HCT116 (cell line): ENCODE measurements around the gene SNX13.

Experiments
- TF ChIP-seq, protein P1 (sequence below): IDR thresholded peaks from 2 replicates; pipeline ENCODE4 v1.6.1; 2012; ENCODE audit warnings: low read depth
- TF ChIP-seq, protein P2 (sequence below), 3 experiments: fragments of 200-600 bp in 1 of 3; sonication (generic) in 1 of 3; IDR thresholded peaks in 2 of 3; conservative IDR thresholded peaks in 1 of 3; 2 replicates each; pipeline ENCODE4 v1.5.1; 2012 to 2017; ENCODE audit warnings: low read depth in 2 of 3, low read length in 2 of 3, antibody characterized with exemption in 1 of 3, borderline replicate concordance in 1 of 3, control low read depth in 1 of 3, mild to moderate bottlenecking in 1 of 3, mixed read lengths in 1 of 3, mixed run types in 1 of 3, moderate library complexity in 1 of 3; ENCODE audit not compliant: insufficient read depth in 1 of 3

DNA sequence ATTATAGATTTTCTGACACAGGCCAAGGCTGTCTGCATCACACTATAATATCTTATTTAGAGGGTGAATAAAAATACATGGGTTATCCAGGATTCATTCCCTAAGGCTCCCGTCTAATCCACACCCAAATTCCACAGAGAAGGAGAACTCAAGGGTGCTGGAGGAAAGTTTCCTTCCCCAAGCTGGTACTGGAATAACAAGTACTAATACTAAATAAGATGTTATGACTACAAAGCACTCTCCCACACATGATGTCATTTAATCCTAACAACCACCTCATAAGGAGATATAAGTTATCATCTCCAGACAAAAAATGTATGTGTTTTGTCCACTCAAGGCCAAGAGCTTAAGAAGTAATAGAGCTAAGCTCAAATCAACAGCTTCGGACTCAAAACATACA, 53.0 kb downstream of the SNX13 start:
- TF ChIP-seq, protein P1, sequence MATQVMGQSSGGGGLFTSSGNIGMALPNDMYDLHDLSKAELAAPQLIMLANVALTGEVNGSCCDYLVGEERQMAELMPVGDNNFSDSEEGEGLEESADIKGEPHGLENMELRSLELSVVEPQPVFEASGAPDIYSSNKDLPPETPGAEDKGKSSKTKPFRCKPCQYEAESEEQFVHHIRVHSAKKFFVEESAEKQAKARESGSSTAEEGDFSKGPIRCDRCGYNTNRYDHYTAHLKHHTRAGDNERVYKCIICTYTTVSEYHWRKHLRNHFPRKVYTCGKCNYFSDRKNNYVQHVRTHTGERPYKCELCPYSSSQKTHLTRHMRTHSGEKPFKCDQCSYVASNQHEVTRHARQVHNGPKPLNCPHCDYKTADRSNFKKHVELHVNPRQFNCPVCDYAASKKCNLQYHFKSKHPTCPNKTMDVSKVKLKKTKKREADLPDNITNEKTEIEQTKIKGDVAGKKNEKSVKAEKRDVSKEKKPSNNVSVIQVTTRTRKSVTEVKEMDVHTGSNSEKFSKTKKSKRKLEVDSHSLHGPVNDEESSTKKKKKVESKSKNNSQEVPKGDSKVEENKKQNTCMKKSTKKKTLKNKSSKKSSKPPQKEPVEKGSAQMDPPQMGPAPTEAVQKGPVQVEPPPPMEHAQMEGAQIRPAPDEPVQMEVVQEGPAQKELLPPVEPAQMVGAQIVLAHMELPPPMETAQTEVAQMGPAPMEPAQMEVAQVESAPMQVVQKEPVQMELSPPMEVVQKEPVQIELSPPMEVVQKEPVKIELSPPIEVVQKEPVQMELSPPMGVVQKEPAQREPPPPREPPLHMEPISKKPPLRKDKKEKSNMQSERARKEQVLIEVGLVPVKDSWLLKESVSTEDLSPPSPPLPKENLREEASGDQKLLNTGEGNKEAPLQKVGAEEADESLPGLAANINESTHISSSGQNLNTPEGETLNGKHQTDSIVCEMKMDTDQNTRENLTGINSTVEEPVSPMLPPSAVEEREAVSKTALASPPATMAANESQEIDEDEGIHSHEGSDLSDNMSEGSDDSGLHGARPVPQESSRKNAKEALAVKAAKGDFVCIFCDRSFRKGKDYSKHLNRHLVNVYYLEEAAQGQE, result no peak
- TF ChIP-seq, protein P2, sequence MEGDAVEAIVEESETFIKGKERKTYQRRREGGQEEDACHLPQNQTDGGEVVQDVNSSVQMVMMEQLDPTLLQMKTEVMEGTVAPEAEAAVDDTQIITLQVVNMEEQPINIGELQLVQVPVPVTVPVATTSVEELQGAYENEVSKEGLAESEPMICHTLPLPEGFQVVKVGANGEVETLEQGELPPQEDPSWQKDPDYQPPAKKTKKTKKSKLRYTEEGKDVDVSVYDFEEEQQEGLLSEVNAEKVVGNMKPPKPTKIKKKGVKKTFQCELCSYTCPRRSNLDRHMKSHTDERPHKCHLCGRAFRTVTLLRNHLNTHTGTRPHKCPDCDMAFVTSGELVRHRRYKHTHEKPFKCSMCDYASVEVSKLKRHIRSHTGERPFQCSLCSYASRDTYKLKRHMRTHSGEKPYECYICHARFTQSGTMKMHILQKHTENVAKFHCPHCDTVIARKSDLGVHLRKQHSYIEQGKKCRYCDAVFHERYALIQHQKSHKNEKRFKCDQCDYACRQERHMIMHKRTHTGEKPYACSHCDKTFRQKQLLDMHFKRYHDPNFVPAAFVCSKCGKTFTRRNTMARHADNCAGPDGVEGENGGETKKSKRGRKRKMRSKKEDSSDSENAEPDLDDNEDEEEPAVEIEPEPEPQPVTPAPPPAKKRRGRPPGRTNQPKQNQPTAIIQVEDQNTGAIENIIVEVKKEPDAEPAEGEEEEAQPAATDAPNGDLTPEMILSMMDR (IDR thresholded peaks at IDR 0.05 in 2 of 3, conservative IDR thresholded peaks at IDR 0.05 in 1 of 3; ENCODE audit: borderline replicate concordance in 1 of 3, insufficient read depth in 1 of 3, low read depth in 2 of 3, low read length in 2 of 3), result no peak
